ENCODE results near the gene MYH16.

GRCh38 chr7:99344061-99344647, 71.5 kb downstream of the MYH16 start:
- TF ChIP-seq CTCF (IDR thresholded peaks at IDR 0.05) (no peak), POLR2A (IDR thresholded peaks at IDR 0.05) (no peak), EP300 (IDR thresholded peaks at IDR 0.05) (no peak)
